GM18508 (cell line): Measurements from ENCODE around the gene TSSK3.
"Not testable (repeated sequence)": the region's sequence is repeated elsewhere in the genome, so short reads cannot be mapped to it uniquely, and the experiment has no call there.

Source experiments
- ATAC-seq: cut with Tn5 transposase; IDR thresholded peaks from one replicate; pipeline ENCODE4 v1.9.1; 2021; ENCODE audit warnings: moderate number of reproducible peaks; ENCODE audit not compliant: insufficient read depth, unreplicated experiment

The TSSK3 gene

GRCh38 chr1:32337855-32338636, 24.3 kb upstream of the TSSK3 start:
- no peak for ATAC-seq

- no peak for ATAC-seq
Observed at GRCh38 chr1:32338637-32339145, 23.6 kb upstream of the TSSK3 start.

- no peak for ATAC-seq
Observed at GRCh38 chr1:32339363-32339978, 22.9 kb upstream of the TSSK3 start.

- no peak for ATAC-seq
Observed at GRCh38 chr1:32341186-32341757, 21.1 kb upstream of the TSSK3 start.

GRCh38 chr1:32341971-32342370, 20.4 kb upstream of the TSSK3 start:
- ATAC-seq: no peak

- no peak for ATAC-seq
Observed at GRCh38 chr1:32342704-32343103, 19.6 kb upstream of the TSSK3 start.

- no peak for ATAC-seq
Observed at GRCh38 chr1:32345289-32345827, 17.0 kb upstream of the TSSK3 start.

GRCh38 chr1:32346532-32347157, 15.7 kb upstream of the TSSK3 start:
- no peak for ATAC-seq

GRCh38 chr1:32349211-32349708, 13.1 kb upstream of the TSSK3 start:
- no peak for ATAC-seq

- no peak for ATAC-seq
Observed at GRCh38 chr1:32350785-32351398, 11.4 kb upstream of the TSSK3 start.

- ATAC-seq: peak; percentile 45
Observed at GRCh38 chr1:32351399-32352238, 10.7 kb upstream of the TSSK3 start.

GRCh38 chr1:32352239-32352745, 10.0 kb upstream of the TSSK3 start:
- no peak for ATAC-seq

- ATAC-seq: no peak
Observed at GRCh38 chr1:32352831-32353383, 9.4 kb upstream of the TSSK3 start.

GRCh38 chr1:32353431-32353830, 8.9 kb upstream of the TSSK3 start:
- ATAC-seq: no peak

- ATAC-seq: no peak
Observed at GRCh38 chr1:32353886-32354570, 8.3 kb upstream of the TSSK3 start.

GRCh38 chr1:32355778-32356177, 6.6 kb upstream of the TSSK3 start:
- not testable (repeated sequence) for ATAC-seq

GRCh38 chr1:32356478-32356877, 5.9 kb upstream of the TSSK3 start:
- ATAC-seq: no peak

- no peak for ATAC-seq
Observed at GRCh38 chr1:32357614-32358013, 4.7 kb upstream of the TSSK3 start.
